GM19099 (cell line): ENCODE results near the gene PTPRN2.

ENCODE experiments used
- POLR2A ChIP-seq: IDR thresholded peaks from 3 replicates; pipeline ENCODE4 v1.6.1; 2011; ENCODE audit warnings: low read depth; ENCODE audit not compliant: insufficient read length; ENCODE audit errors: extremely low read depth

PTPRN2 gene

DNA sequence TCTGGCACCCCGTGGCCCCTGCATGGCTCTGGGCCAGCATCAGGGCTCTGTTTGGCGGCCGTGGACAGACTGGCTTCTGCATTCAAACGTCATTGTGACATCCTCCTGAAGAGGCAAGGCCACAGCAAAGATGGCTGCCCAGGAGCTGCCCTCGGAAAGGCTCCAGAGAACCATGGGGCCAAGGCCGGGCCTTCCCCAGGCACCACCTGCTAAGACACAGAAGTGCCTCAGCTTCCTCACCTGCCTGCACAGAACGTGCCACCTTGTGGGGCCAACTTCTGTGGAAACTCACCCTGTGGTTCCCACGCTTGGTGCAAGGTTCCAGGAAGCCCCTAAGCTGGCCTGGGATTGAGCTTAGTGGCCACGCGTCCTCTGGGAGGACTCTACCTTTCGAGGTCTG is 396.9 kb downstream of the PTPRN2 start:
- TF ChIP-seq POLR2A: no peak

GRCh38 chr7:158188676-158189075 is 398.9 kb downstream of the PTPRN2 start:
- no peak for TF ChIP-seq POLR2A

DNA sequence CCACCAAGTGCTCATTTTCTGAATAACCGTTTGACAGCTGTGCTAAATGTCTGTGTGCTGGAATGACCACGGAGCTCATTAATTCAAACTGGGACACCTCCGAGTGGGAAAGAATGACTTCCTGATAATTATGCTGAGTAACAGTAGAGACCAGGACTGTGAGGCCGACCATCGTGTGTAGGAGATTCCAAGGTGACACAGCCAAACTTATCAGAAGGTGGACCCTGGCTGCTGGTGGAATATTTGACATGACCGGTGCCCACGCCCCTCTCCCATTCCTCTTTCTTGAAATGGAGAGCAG is 400.0 kb downstream of the PTPRN2 start:
- no peak for TF ChIP-seq POLR2A

- TF ChIP-seq POLR2A: no peak
These were observed 400.5 kb downstream of the PTPRN2 start for GRCh38 chr7:158186864-158187693.

DNA sequence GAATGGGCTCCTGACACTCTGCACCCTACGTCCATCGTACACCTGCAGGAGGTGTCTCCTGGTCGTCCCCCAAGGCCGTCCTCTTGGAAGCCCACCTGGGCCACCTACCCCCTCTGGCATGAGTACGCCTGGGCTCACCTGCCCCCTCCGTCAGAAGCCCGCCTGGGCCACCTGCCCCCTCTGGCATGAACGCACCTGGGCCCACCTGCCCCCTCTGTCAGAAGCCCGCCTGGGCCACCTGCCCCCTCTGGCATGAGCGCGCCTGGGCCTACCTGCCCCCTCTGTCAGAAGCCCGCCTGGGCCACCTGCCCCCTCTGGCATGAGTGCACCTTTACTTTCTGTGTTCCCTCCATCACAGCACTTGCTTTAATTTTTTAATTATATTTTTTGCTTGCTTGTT is 401.2 kb downstream of the PTPRN2 start:
- TF ChIP-seq POLR2A: no peak

GRCh38 chr7:158185653-158186052 is 402.0 kb downstream of the PTPRN2 start:
- no peak for TF ChIP-seq POLR2A

GRCh38 chr7:158183431-158183830 is 404.2 kb downstream of the PTPRN2 start:
- TF ChIP-seq POLR2A: no peak

- no peak for TF ChIP-seq POLR2A
These were observed 411.0 kb downstream of the PTPRN2 start for GRCh38 chr7:158176561-158177173.

DNA sequence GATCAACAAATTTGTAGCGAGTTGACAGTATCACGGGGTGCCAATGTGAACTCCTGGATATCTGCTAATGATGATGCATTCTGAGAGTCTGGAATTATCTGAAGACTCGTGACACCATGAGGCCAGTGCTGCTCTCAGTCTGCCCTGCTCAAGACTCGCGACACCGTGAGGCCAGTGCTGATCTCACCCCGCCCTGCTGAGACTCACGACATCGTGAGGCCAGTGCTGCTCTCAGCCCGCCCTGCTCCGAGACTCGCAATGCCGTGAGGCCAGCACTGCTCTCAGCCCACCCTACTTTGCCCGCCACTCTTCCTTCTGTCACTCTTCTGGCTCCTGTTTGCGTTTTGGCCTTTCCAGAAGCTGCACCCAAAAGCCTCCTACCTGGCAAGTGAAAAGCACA is 411.8 kb downstream of the PTPRN2 start:
- no peak for TF ChIP-seq POLR2A

GRCh38 chr7:158174947-158175346 is 412.7 kb downstream of the PTPRN2 start:
- TF ChIP-seq POLR2A: no peak

DNA sequence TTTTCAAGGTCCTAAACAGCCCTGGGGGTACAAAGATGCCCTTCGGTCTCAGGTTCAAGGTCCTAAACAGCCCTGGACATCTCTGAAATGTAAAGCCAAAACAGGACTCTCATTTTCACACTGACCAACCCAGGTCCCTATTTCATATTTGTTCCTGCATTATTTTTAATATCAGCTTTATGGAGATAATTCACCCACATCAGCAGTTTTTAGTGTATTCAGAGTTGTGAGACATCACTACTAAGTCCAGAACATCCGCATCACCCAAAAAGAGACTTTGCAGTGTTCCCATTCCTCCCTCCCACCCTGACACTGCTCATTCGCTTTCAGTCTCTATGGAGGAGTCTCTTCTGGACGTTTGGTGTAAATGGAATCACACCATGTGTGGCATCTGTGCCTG is 420.2 kb downstream of the PTPRN2 start:
- TF ChIP-seq POLR2A: no peak

DNA sequence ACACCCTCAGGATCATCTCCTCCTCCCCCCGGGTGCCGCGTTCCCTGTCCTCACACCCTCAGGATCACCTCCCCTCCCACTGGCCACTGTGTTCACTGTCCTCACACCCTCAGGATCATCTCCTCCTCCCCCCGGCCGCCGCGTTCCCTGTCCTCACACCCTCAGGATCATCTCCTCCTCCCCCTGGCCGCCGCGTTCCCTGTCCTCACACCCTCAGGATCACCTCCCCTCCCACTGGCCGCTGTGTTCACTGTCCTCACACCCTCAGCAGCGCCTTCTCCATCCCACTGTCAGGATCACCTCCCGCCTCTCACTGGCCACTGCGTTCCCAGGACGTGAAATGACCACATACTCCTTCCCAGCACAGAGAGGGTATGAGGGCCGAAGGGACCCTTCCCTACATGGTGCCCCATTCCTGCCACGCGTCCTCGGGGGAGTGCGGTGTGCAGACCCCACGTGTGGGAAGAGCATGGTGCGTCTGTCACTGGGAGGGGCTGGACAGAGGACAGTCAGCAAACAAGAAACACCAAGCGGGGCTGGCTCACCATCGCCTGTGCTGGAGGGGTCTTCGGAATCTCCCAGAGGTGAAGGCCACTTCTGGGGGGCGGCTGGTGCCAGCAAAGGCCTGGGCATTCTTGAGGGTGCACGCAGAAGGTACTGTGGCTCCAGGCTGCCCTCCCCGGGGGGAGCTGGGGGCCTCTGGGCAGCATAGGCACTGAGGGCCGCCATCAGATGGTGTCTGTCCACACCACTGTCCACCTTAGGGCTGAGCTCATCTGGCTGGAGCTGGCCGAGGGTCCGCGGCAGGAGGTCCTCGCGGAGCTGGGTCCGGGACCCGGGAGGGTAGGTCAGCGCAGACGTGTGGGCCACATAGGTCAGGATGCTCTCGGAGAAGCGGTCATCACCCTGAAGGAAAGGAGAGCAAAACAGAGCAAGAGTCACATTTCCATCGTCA is 421.0 kb downstream of the PTPRN2 start:
- TF ChIP-seq POLR2A: no peak

GRCh38 chr7:158165711-158166110 is 421.9 kb downstream of the PTPRN2 start:
- TF ChIP-seq POLR2A: no peak

DNA sequence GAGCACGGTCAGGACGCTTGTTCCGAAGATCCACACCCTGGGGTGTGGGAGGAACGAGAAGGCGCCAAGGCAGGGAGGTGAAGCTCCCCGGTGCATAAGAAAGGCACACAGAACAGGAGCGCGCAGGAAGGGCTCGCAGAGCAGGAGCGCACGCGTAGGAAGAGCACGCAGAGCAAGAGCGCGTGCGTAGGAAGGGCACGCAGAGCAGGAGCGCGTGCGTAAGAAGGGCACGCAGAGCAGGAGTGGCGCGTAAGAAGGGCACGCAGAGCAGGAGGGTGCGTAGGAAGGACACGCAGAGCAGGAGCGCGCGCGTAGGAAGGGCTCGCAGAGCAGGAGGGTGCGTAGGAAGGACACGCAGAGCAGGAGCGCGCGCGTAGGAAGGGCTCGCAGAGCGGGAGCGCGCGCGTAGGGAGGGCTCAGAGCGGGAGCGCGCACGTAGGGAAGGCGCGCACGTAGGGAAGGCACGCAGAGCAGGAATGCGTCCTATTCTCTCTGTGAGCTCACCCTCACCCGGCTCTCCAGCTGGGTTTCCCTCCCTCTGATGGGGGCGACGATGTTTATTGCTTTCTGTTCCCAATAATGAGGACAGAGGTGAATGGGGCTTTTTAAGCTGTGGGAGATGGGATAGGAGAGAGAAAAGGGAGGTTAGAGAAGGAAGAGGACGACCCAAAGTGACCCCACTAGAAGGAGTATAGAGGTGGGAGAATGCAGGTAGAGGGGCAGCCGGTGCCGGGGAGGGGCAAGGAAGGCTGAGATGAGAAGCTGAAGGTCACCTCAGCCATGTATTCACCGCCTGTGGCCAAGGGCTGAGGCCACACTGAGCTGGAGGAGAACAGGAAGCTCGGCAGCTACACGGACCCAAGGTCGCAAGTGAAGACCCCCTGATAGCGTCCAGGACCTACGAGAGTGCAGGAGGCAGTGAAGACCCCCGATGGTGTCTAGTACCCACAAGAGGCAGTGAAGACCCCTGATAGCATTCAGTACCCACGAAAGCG is 423.2 kb downstream of the PTPRN2 start:
- no peak for TF ChIP-seq POLR2A
